RWPE2 (cell line): ENCODE results near the gene AK9.

ENCODE experiments used
- ATAC-seq: fragments of 200-7000 bp; cut with Tn5 transposase; 3 replicates; pipeline ENCODE4 v1.9.1; 2021; ENCODE audit warnings: low read depth
- DNase-seq: peaks from one replicate; pipeline ENCODE4 v3.0.0-alpha.2; 2020; ENCODE audit warnings: low spot score
- H3K27ac ChIP-seq: fragments of 450-650 bp; 2 replicates; pipeline ENCODE4 v1.5.1; 2017; ENCODE audit warnings: mild to moderate bottlenecking; ENCODE audit not compliant: poor library complexity, severe bottlenecking
- H3K27me3 ChIP-seq: fragments of 250-450 bp; sonication (Bioruptor Pico); 2 replicates; pipeline ENCODE4 v1.5.1; 2021; ENCODE audit warnings: mild to moderate bottlenecking, moderate library complexity; ENCODE audit not compliant: insufficient read depth, poor library complexity, severe bottlenecking
- H3K36me3 ChIP-seq: fragments of 250-450 bp; sonication (Bioruptor Pico); 2 replicates; pipeline ENCODE4 v1.5.1; 2020; ENCODE audit warnings: low read depth, mild to moderate bottlenecking, moderate library complexity
- H3K4me1 ChIP-seq: fragments of 250-450 bp; sonication (Bioruptor Pico); 2 replicates; pipeline ENCODE4 v1.5.1; 2021; ENCODE audit warnings: mild to moderate bottlenecking, moderate library complexity; ENCODE audit not compliant: insufficient read depth, poor library complexity, severe bottlenecking
- H3K4me3 ChIP-seq: fragments of 250-450 bp; sonication (Bioruptor Pico); 2 replicates; pipeline ENCODE4 v1.5.1; 2021; ENCODE audit warnings: mild to moderate bottlenecking, moderate library complexity; ENCODE audit not compliant: severe bottlenecking
- H3K9me3 ChIP-seq: fragments of 250-450 bp; sonication (Bioruptor Pico); 2 replicates; pipeline ENCODE4 v1.5.1; 2021; ENCODE audit warnings: mild to moderate bottlenecking, moderate library complexity; ENCODE audit not compliant: severe bottlenecking
- CTCF ChIP-seq: fragments of 450-650 bp; IDR thresholded peaks from one replicate; pipeline ENCODE4 v1.5.1; 2017; ENCODE audit warnings: mild to moderate bottlenecking, moderate library complexity; ENCODE audit not compliant: poor library complexity, severe bottlenecking

Gene AK9

GRCh38 chr6:109513571-109514071 lies 177.4 kb downstream of the AK9 start:
- H3K36me3 ChIP-seq = no peaks in the 10 kb centered on the region
- no peak overlapping the region for H3K27ac ChIP-seq

GRCh38 chr6:109512271-109512817 lies 178.7 kb downstream of the AK9 start:
- DNase-seq = no peak
- Histone ChIP-seq H3K9me3 (no peaks in the 10 kb centered on the region), H3K27me3 (no peaks in the 10 kb centered on the region), H3K36me3 (no peaks in the 10 kb centered on the region), H3K4me3 (no peak overlapping the region), H3K4me1 (no peaks in the 10 kb centered on the region), H3K27ac (no peak overlapping the region)
- no peak for ATAC-seq
- TF ChIP-seq CTCF = no peak

More at GRCh38 chr6:109513571-109514071, 177.4 kb downstream of the AK9 start:
- DNase-seq (no peak), ATAC-seq (no peak)
- H3K9me3 ChIP-seq = no peaks in the 10 kb centered on the region
- H3K27me3 ChIP-seq = no peaks in the 10 kb centered on the region
- no peak overlapping the region for H3K4me3 ChIP-seq
- no peaks in the 10 kb centered on the region for H3K4me1 ChIP-seq
- no peak for TF ChIP-seq CTCF

- no peak overlapping the region for H3K4me3 ChIP-seq
- H3K4me1 ChIP-seq = no peaks in the 10 kb centered on the region
- H3K9me3 ChIP-seq = no peaks in the 10 kb centered on the region
- DNase-seq (no peak), ATAC-seq (no peak)
- no peak overlapping the region for H3K27ac ChIP-seq
- H3K36me3 ChIP-seq = no peaks in the 10 kb centered on the region
- no peak for TF ChIP-seq CTCF
- no peaks in the 10 kb centered on the region for H3K27me3 ChIP-seq
Observed at GRCh38 chr6:109511832-109512231, 179.2 kb downstream of the AK9 start.

- no peaks in the 10 kb centered on the region for H3K27me3 ChIP-seq
Observed at GRCh38 chr6:109510358-109510757, 180.6 kb downstream of the AK9 start.

More at GRCh38 chr6:109510358-109510757, 180.6 kb downstream of the AK9 start:
- H3K4me3 ChIP-seq = no peak overlapping the region
- H3K4me1 ChIP-seq = no peaks in the 10 kb centered on the region
- no peak for DNase-seq
- no peak for ATAC-seq
- H3K36me3 ChIP-seq = no peaks in the 10 kb centered on the region
- no peaks in the 10 kb centered on the region for H3K9me3 ChIP-seq
- H3K27ac ChIP-seq = no peak overlapping the region
- no peak for TF ChIP-seq CTCF
